ENCODE results near the gene FHIT.

Gene FHIT

GRCh38 chr3:60025096-60026050 lies 1225.9 kb downstream of the FHIT start:
- FAIRE-seq (no peak), DNase-seq (ENCODE audit: insufficient read length) (no peak)
- TF ChIP-seq POLR2AphosphoS5 (IDR thresholded peaks at IDR 0.05; ENCODE audit: low read depth, low read length) (no peak), POLR2A (IDR thresholded peaks at IDR 0.05; ENCODE audit: low read depth, low read length) (no peak), TAF1 (IDR thresholded peaks at IDR 0.05; ENCODE audit: borderline replicate concordance, low read depth, low read length) (no peak)

- TF ChIP-seq POLR2AphosphoS5 (IDR thresholded peaks at IDR 0.05; ENCODE audit: low read depth, low read length), result no peak
- no peak for TF ChIP-seq TAF1 (IDR thresholded peaks at IDR 0.05; ENCODE audit: borderline replicate concordance, low read depth, low read length)
- no peak for TF ChIP-seq POLR2A (IDR thresholded peaks at IDR 0.05; ENCODE audit: low read depth, low read length)
- FAIRE-seq, result no peak
Measured at GRCh38 chr3:60024400-60024799, 1226.9 kb downstream of the FHIT start.

GRCh38 chr3:60023189-60023588 lies 1228.1 kb downstream of the FHIT start:
- DNase-seq (ENCODE audit: insufficient read length) (no peak), FAIRE-seq (no peak)
- TF ChIP-seq POLR2A (IDR thresholded peaks at IDR 0.05; ENCODE audit: low read depth, low read length) (no peak), TAF1 (IDR thresholded peaks at IDR 0.05; ENCODE audit: borderline replicate concordance, low read depth, low read length) (no peak), POLR2AphosphoS5 (IDR thresholded peaks at IDR 0.05; ENCODE audit: low read depth, low read length) (no peak)

More at GRCh38 chr3:60024400-60024799, 1226.9 kb downstream of the FHIT start:
- no peak for DNase-seq (ENCODE audit: insufficient read length)

- no peak for DNase-seq (ENCODE audit: insufficient read length)
- TF ChIP-seq POLR2AphosphoS5 (IDR thresholded peaks at IDR 0.05; ENCODE audit: low read depth, low read length), result no peak
- TF ChIP-seq TAF1 (IDR thresholded peaks at IDR 0.05; ENCODE audit: borderline replicate concordance, low read depth, low read length), result no peak
- TF ChIP-seq POLR2A (IDR thresholded peaks at IDR 0.05; ENCODE audit: low read depth, low read length), result no peak
- no peak for FAIRE-seq
Measured at GRCh38 chr3:60017631-60018030, 1233.6 kb downstream of the FHIT start.

GRCh38 chr3:60015032-60015705 lies 1236.1 kb downstream of the FHIT start:
- no peak for TF ChIP-seq TAF1 (IDR thresholded peaks at IDR 0.05; ENCODE audit: borderline replicate concordance, low read depth, low read length)
- TF ChIP-seq POLR2AphosphoS5 (IDR thresholded peaks at IDR 0.05; ENCODE audit: low read depth, low read length), result no peak
- no peak for TF ChIP-seq POLR2A (IDR thresholded peaks at IDR 0.05; ENCODE audit: low read depth, low read length)
- DNase-seq (ENCODE audit: insufficient read length) (no peak), FAIRE-seq (no peak)

- DNase-seq (ENCODE audit: insufficient read length), result no peak
- FAIRE-seq, result no peak
- no peak for TF ChIP-seq POLR2AphosphoS5 (IDR thresholded peaks at IDR 0.05; ENCODE audit: low read depth, low read length)
- TF ChIP-seq TAF1 (IDR thresholded peaks at IDR 0.05; ENCODE audit: borderline replicate concordance, low read depth, low read length), result no peak
- TF ChIP-seq POLR2A (IDR thresholded peaks at IDR 0.05; ENCODE audit: low read depth, low read length), result no peak
Measured at GRCh38 chr3:60013241-60013640, 1238.0 kb downstream of the FHIT start.

GRCh38 chr3:60011218-60011617 lies 1240.0 kb downstream of the FHIT start:
- DNase-seq (ENCODE audit: insufficient read length) (no peak), FAIRE-seq (no peak)
- no peak for TF ChIP-seq TAF1 (IDR thresholded peaks at IDR 0.05; ENCODE audit: borderline replicate concordance, low read depth, low read length)
- TF ChIP-seq POLR2A (IDR thresholded peaks at IDR 0.05; ENCODE audit: low read depth, low read length), result no peak
- TF ChIP-seq POLR2AphosphoS5 (IDR thresholded peaks at IDR 0.05; ENCODE audit: low read depth, low read length), result no peak

- FAIRE-seq (peak; percentile 78), DNase-seq (ENCODE audit: insufficient read length) (peak; percentile 19)
- TF ChIP-seq POLR2A (IDR thresholded peaks at IDR 0.05; ENCODE audit: low read depth, low read length) (no peak), POLR2AphosphoS5 (IDR thresholded peaks at IDR 0.05; ENCODE audit: low read depth, low read length) (no peak), TAF1 (IDR thresholded peaks at IDR 0.05; ENCODE audit: borderline replicate concordance, low read depth, low read length) (no peak)
Measured at GRCh38 chr3:60010781-60011180, 1240.5 kb downstream of the FHIT start.

- TF ChIP-seq POLR2A (IDR thresholded peaks at IDR 0.05; ENCODE audit: low read depth, low read length), result no peak
- no peak for DNase-seq (ENCODE audit: insufficient read length)
- FAIRE-seq, result no peak
Measured at GRCh38 chr3:60009931-60010478, 1241.2 kb downstream of the FHIT start.

- DNase-seq (ENCODE audit: insufficient read length), result no peak
- TF ChIP-seq TAF1 (IDR thresholded peaks at IDR 0.05; ENCODE audit: borderline replicate concordance, low read depth, low read length) (no peak), POLR2A (IDR thresholded peaks at IDR 0.05; ENCODE audit: low read depth, low read length) (no peak)
- no peak for FAIRE-seq
Measured at GRCh38 chr3:60001369-60001768, 1249.9 kb downstream of the FHIT start.

- TF ChIP-seq POLR2AphosphoS5 (IDR thresholded peaks at IDR 0.05; ENCODE audit: low read depth, low read length), result no peak
- TF ChIP-seq TAF1 (IDR thresholded peaks at IDR 0.05; ENCODE audit: borderline replicate concordance, low read depth, low read length), result no peak
- no peak for TF ChIP-seq POLR2A (IDR thresholded peaks at IDR 0.05; ENCODE audit: low read depth, low read length)
- DNase-seq (ENCODE audit: insufficient read length) (no peak), FAIRE-seq (no peak)
Measured at GRCh38 chr3:60000311-60001105, 1250.7 kb downstream of the FHIT start.

Measured in GM12892 (cell line).